Measurements from ENCODE around the gene HOXB2. TPM values are rescaled to one million over a fixed set of nuclear protein-coding genes. Genes with fewer than 3 reads are reported as not detected.

Gene HOXB2
- total RNA-seq, 1 donor from 2014 or later = 4.1 TPM

Other genes starting within 250 kb of the HOXB2 start
- gene SKAP1, start 114.9 kb downstream of the HOXB2 start, total RNA-seq = 0.41 TPM
- not detected for gene HOXB1, start 14.1 kb downstream of the HOXB2 start, total RNA-seq
- gene HOXB4, start 33.2 kb upstream of the HOXB2 start, total RNA-seq = 0.92 TPM
- 3.4 TPM for gene HOXB3, start 45.1 kb upstream of the HOXB2 start, total RNA-seq
- gene HOXB5, start 48.7 kb upstream of the HOXB2 start, total RNA-seq = not detected
- gene HOXB6, start 59.9 kb upstream of the HOXB2 start, total RNA-seq = not detected
- 0.51 TPM for gene HOXB7, start 65.9 kb upstream of the HOXB2 start, total RNA-seq
- gene HOXB8, start 70.2 kb upstream of the HOXB2 start, total RNA-seq = not detected
- not detected for gene HOXB9, start 81.2 kb upstream of the HOXB2 start, total RNA-seq
- not detected for gene PRAC1, start 177.4 kb upstream of the HOXB2 start, total RNA-seq
- gene PRAC2, start 178.1 kb upstream of the HOXB2 start, total RNA-seq = not detected
- not detected for gene HOXB13, start 183.6 kb upstream of the HOXB2 start, total RNA-seq